ENCODE results near the gene MRPL2. TPM values are rescaled to one million over a fixed set of nuclear protein-coding genes. Genes with fewer than 3 reads are reported as not detected.

Gene MRPL2
- polyA plus RNA-seq, 3 donors, result 23.9 to 26.9 (median 26.3) TPM

- Histone ChIP-seq H3K4me1 (ENCODE audit: control insufficient read depth in 1 of 2, insufficient read depth in 2 of 2, low read length in 2 of 2) (no peaks in the 10 kb centered on the region), H3K9me3 (replicated peaks in 1 of 2; ENCODE audit: control insufficient read depth in 1 of 2, insufficient read depth in 1 of 2, low read length in 2 of 2) (no peaks in the 10 kb centered on the region), H3K36me3 (replicated peaks in 1 of 2; ENCODE audit: control insufficient read depth in 1 of 2, insufficient read depth in 2 of 2, low read length in 2 of 2) (peaks cover 51 to 86% of the 10 kb centered on the region in 2 donors), H3K27ac (ENCODE audit: low read depth in 1 of 2, low read length in 2 of 2) (no peak overlapping the region), H2AFZ (ENCODE audit: insufficient read depth, low read depth, low read length, poor library complexity, severe bottlenecking) (no peak overlapping the region), H3K9ac (ENCODE audit: insufficient read depth, low read length, poor library complexity, severe bottlenecking) (no peak overlapping the region), H3K27me3 (ENCODE audit: control insufficient read depth in 2 of 2, insufficient read depth in 2 of 2, low read length in 2 of 2) (no peaks in the 10 kb centered on the region), H3K79me2 (ENCODE audit: insufficient read depth, low read length) (no peaks in the 10 kb centered on the region), H3K4me3 (replicated peaks in 1 of 3; ENCODE audit: low read depth in 2 of 3, low read length in 3 of 3) (no peak overlapping the region), H3K4me2 (replicated peaks; ENCODE audit: extremely low read depth, low read length, poor library complexity, severe bottlenecking) (no peak overlapping the region), H4K20me1 (ENCODE audit: insufficient read depth, low read length) (peaks cover 2% of the 10 kb centered on the region)
- TF ChIP-seq CTCF (IDR thresholded peaks at IDR 0.05), result no peak
- H3K4me1 Mint-ChIP-seq, result no peaks in the 10 kb centered on the region
- intact Hi-C loops (cut with micrococcal nuclease), result no loop called here
- peaks cover 52 to 90% of the 10 kb centered on the region in 2 donors for H3K36me3 Mint-ChIP-seq
- 100% methylated on average over 1 of the region's 4 CpGs for WGBS (ENCODE audit: insufficient coverage)
- H3K9me3 Mint-ChIP-seq, result peaks cover 0 to 3% (median 0%) of the 10 kb centered on the region in 7 donors
- no peak overlapping the region for H3K4me3 Mint-ChIP-seq
- H3K27ac Mint-ChIP-seq, result peak overlapping the region in 1 of 7 donors; percentile 28
- peaks cover 0 to 8% (median 0%) of the 10 kb centered on the region in 3 donors for H3K27me3 Mint-ChIP-seq (ENCODE audit: low read depth in 3 of 3)
- DNase-seq, result no peak
Measured at GRCh38 chr6:43032326-43032725, 26.9 kb downstream of the MRPL2 start.

DNA sequence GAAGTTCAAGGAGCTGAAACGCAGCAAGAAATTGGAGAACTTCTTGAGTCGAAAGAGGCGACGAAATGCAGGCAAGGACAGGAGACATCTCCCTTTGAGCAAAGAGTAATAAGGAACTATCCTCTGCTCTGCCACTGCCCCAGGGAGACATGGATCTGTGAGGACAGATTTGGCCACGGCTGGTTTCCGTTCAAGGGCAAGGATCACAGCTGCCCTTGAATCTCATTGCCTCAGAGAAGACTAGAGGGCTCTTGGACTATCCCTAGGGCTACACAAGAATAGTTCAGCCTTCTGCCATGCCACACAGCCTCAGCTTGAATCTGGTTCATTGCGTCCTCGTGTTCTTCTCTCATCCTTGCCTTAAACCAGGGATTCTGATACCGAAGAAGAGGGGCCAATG is 30.1 kb downstream of the MRPL2 start:
- no peaks in the 10 kb centered on the region for H3K27me3 ChIP-seq (ENCODE audit: control insufficient read depth in 2 of 2, insufficient read depth in 2 of 2, low read length in 2 of 2)
- Mint-ChIP-seq H3K4me1 (no peaks in the 10 kb centered on the region), H3K27ac (peak overlapping the region in 1 of 7 donors; percentile 19), H3K9me3 (peaks cover 0 to 3% (median 0%) of the 10 kb centered on the region in 7 donors), H3K27me3 (ENCODE audit: low read depth in 3 of 3) (peaks cover 0 to 9% (median 1%) of the 10 kb centered on the region in 3 donors), H3K36me3 (peaks cover 61 to 92% of the 10 kb centered on the region in 2 donors), H3K4me3 (no peak overlapping the region)
- H3K36me3 ChIP-seq (replicated peaks in 1 of 2; ENCODE audit: control insufficient read depth in 1 of 2, insufficient read depth in 2 of 2, low read length in 2 of 2), result peaks cover 61 to 94% of the 10 kb centered on the region in 2 donors
- H4K20me1 ChIP-seq (ENCODE audit: insufficient read depth, low read length), result peaks cover 16% of the 10 kb centered on the region
- no peak for TF ChIP-seq CTCF (IDR thresholded peaks at IDR 0.05)
- H3K4me1 ChIP-seq (ENCODE audit: control insufficient read depth in 1 of 2, insufficient read depth in 2 of 2, low read length in 2 of 2), result no peaks in the 10 kb centered on the region
- H3K9ac ChIP-seq (ENCODE audit: insufficient read depth, low read length, poor library complexity, severe bottlenecking), result no peak overlapping the region
- intact Hi-C loops (cut with micrococcal nuclease), result no loop called here
- no peak overlapping the region for H3K27ac ChIP-seq (ENCODE audit: low read depth in 1 of 2, low read length in 2 of 2)
- DNase-seq, result no peak
- no peaks in the 10 kb centered on the region for H3K9me3 ChIP-seq (replicated peaks in 1 of 2; ENCODE audit: control insufficient read depth in 1 of 2, insufficient read depth in 1 of 2, low read length in 2 of 2)
- H3K4me3 ChIP-seq (replicated peaks in 1 of 3; ENCODE audit: low read depth in 2 of 3, low read length in 3 of 3), result no peak overlapping the region
- H3K79me2 ChIP-seq (ENCODE audit: insufficient read depth, low read length), result peaks cover 9% of the 10 kb centered on the region
- H2AFZ ChIP-seq (ENCODE audit: insufficient read depth, low read depth, low read length, poor library complexity, severe bottlenecking), result no peak overlapping the region
- 98% methylated on average over 9 of the region's 9 CpGs for WGBS (ENCODE audit: insufficient coverage)
- no peak overlapping the region for H3K4me2 ChIP-seq (replicated peaks; ENCODE audit: extremely low read depth, low read length, poor library complexity, severe bottlenecking)

Measured in CD14-positive monocyte (primary cell).